Mononuclear cell (primary cell): Measurements from ENCODE around the gene PRSS57. TPM values are rescaled to one million over a fixed set of nuclear protein-coding genes. Genes with fewer than 3 reads are reported as not detected.
"Not testable (repeated sequence)": the region's sequence is repeated elsewhere in the genome, so short reads cannot be mapped to it uniquely, and the experiment has no call there.

Source experiments
- H3K27me3 ChIP-seq: 2 replicates; pipeline ENCODE4 v1.6.0; 2011; ENCODE audit warnings: low read length, control low read depth; ENCODE audit not compliant: insufficient read depth
- H3K4me1 ChIP-seq: 2 replicates; pipeline ENCODE4 v1.5.1; 2011; ENCODE audit warnings: mild to moderate bottlenecking, low read length, control low read depth; ENCODE audit not compliant: insufficient read depth
- H3K4me3 ChIP-seq: 2 replicates; pipeline ENCODE4 v1.5.1; 2011; ENCODE audit warnings: mild to moderate bottlenecking, low read length, moderate library complexity
- H3K9me3 ChIP-seq: 2 replicates; pipeline ENCODE4 v1.5.1; 2011; ENCODE audit warnings: low read depth, mild to moderate bottlenecking, control low read depth, low read length
- total RNA-seq: library from RNA; depleted of rRNA; stranded (reverse); fragments of >200 nt; gene quantifications from one replicate; pipeline ENCODE4 v1.2.3, GENCODE V29; 2012

Gene PRSS57
- total RNA-seq, 1 donor, result 5.4 TPM

- Histone ChIP-seq H3K27me3 (peaks cover 8% of the 10 kb centered on the region), H3K4me3 (no peak overlapping the region), H3K4me1 (no peaks in the 10 kb centered on the region), H3K9me3 (no peaks in the 10 kb centered on the region)
These were observed 14.8 kb upstream of the PRSS57 start for GRCh38 chr19:709965-710571.

DNA sequence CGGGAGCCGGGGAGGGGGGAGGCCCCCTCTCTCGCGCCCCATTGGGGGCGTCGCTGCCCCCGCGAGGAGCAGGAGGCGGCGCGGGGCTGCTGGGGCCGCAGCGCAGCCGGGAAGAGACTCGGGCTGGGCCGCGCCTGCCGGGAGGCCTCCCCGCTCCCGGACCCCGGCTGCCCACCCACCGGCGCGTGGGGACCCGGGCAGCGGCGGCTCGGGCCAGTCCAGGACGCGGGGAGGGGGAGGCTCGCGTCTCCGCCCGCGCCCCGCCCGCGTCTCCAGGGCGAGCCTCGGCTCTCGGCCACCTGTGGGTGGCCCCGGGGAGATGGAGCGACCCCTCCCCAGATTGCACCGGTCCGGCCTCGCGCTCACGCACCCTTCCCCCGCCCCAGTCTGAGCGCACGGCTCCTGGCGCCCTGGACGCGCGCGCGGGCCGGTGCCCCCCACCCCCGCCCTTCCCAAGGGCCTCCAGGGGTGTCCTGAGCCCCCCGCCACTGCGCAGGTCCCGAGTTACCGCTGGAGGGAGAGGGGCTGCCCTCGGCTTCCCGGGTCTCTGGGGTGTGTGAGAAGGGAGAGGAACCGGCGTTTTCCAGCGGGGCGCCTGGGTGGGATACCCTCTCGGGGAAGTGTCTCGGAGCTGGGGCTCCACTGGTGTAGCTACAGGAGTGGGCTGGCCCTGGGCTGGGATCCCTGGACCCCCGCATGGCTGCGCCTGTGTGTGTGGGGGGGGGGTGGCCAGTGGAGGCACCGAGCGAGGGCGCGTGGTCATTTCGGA lies 14.1 kb upstream of the PRSS57 start:
- H3K4me3 ChIP-seq, result no peak overlapping the region
- H3K27me3 ChIP-seq, result peaks cover 8% of the 10 kb centered on the region
- H3K9me3 ChIP-seq, result no peaks in the 10 kb centered on the region
- H3K4me1 ChIP-seq, result peaks cover 4% of the 10 kb centered on the region

DNA sequence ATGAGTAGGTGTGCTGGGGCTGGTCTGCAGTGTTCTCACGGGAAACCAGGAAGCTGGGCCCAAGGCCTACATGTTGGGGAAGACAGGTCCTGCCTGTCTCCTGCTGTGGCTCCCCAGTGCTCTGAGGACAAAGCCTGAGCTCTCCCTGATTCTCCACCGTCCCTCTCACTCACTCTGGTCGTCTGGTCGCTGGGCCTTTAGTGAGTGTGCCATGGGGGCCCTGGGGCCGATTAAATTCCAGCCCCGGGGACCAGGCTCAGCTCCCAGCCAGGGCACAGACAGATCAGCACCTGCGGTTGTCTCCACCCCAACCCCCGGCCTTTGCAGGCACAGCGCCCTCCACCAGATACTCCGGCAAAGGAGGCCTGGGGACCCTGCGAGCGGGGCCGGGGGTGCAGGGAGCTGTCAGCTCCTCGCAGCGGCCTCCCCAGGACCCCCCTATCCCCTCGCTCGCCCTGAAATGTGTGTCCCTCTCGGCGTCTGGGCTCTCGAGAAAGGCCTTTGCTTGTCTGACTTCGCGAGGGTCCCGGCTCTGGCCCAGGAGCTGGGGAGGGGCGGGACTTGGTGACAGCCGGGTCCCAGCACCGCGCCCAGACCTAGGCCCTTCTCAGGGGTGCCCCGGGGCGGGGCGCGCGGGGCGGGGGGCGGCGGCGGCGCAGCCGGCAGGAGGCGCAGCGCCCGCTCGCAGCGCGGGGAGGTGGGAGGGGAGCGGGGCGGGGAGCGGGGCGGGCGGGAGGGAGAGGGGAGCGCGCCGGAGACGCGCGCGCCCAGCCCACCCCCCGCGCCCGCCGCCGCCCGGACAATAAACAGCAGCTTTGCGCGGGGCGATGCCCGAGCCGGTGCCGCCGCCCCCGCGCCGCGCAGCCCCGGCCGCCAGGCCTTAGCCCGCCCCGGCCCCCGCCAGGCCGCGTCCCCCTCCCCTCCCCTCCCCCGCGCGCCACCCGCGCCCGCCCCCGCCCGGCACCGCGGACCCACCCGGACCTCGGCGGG lies 13.2 kb upstream of the PRSS57 start, which contains the start of gene PALM:
PALM (plus strand) TSS at position 782 of the 990 bp plus-strand sequence. CDS start 212 bp downstream, outside the sequence.
- H3K4me1 ChIP-seq, result peaks cover 6% of the 10 kb centered on the region
- H3K9me3 ChIP-seq, result no peaks in the 10 kb centered on the region
- H3K27me3 ChIP-seq, result peaks cover 8% of the 10 kb centered on the region
- H3K4me3 ChIP-seq, result no peak within 1 kb of the TSS

- Histone ChIP-seq H3K27me3 (peaks cover 8% of the 10 kb centered on the region), H3K9me3 (no peaks in the 10 kb centered on the region), H3K4me3 (no peak overlapping the region), H3K4me1 (peaks cover 31% of the 10 kb centered on the region)
These were observed 9.1 kb upstream of the PRSS57 start for GRCh38 chr19:704447-704741.

- H3K27me3 ChIP-seq, result peaks cover 8% of the 10 kb centered on the region
- H3K4me3 ChIP-seq, result peak overlapping the region; percentile 34
- no peaks in the 10 kb centered on the region for H3K9me3 ChIP-seq
- H3K4me1 ChIP-seq, result peaks cover 37% of the 10 kb centered on the region
These were observed 8.6 kb upstream of the PRSS57 start for GRCh38 chr19:703651-704446.

DNA sequence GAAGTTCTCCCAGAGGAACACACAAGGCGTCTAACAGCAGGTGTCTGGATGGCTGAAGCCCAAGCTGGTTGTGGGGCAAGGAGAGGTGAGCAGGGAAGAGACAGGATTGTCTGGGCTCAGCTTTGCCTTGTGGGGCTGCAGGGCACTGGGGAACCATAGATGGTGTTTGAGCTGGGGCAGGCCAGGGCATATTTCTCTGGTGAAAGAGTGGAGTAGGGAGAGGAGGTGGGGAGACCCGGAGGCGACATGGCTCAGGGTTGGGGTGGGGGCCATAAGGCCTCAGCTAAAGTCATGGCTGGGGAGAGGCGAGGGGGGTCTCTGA lies 8.0 kb upstream of the PRSS57 start:
- peak overlapping the region; percentile 34 for H3K4me3 ChIP-seq
- H3K4me1 ChIP-seq, result peaks cover 41% of the 10 kb centered on the region
- H3K27me3 ChIP-seq, result peaks cover 6% of the 10 kb centered on the region

GRCh38 chr19:702847-703246 lies 7.6 kb upstream of the PRSS57 start:
- not testable (repeated sequence) for H3K9me3 ChIP-seq, H3K27me3 ChIP-seq
- peak overlapping the region; percentile 34 for H3K4me3 ChIP-seq
- peaks cover 45% of the 10 kb centered on the region for H3K4me1 ChIP-seq

More for the DNA sequence above, 8.0 kb upstream of the PRSS57 start:
- no peaks in the 10 kb centered on the region for H3K9me3 ChIP-seq

- H3K9me3 ChIP-seq, H3K27me3 ChIP-seq, H3K4me3 ChIP-seq: not testable (repeated sequence)
- H3K4me1 ChIP-seq, result peaks cover 67% of the 10 kb centered on the region
These were observed 4.6 kb upstream of the PRSS57 start for GRCh38 chr19:699885-700284.

GRCh38 chr19:698529-698928 lies 3.3 kb upstream of the PRSS57 start:
- peaks cover 65% of the 10 kb centered on the region for H3K4me1 ChIP-seq
- H3K27me3 ChIP-seq, H3K9me3 ChIP-seq, H3K4me3 ChIP-seq: not testable (repeated sequence)

DNA sequence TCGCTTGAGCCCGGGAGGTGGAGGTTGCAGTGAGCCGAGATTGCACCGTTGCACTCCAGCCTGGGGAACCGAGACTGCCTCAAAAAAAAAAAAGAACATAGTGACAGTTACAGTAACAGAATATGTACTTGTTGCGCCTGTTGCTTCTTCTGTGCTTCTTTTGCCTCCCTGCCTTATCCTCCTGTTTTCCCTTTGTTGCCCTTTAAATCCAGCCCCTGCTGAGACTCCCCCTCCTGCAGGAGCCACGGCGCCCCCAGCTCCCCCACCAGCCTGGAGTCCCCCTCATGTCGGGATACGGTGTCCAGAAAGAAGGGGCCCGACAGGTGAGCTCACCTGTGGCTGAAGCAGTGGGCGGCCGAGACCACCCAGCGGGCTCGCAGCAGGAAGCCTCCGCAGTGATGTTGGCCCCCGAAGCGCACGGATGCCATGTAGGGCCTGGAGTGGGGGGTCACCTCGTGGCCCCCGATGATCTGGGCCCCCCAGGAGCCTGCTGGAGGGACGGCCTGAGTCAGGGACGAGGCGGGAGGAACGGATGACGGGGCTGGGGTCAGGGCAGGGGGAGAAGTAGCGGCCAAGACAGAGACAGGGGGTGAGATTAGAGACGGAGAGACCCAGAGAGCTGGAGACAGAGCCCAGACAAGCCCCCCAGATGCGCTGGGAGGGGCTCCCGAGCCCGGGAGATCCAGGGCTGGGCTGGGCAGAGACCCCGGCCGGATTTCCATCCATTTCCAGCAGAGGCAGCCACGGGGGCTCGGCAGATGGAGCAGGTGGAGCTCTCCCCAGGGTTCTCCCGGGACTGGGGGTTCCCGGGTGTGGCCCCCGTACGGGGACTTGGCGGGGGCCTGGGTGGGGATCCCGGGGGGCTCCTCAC lies 536 bp downstream of the PRSS57 start:
- Histone ChIP-seq H3K4me3 (no peak overlapping the region), H3K4me1 (peaks cover 43% of the 10 kb centered on the region), H3K27me3 (no peaks in the 10 kb centered on the region), H3K9me3 (no peaks in the 10 kb centered on the region)

- Histone ChIP-seq H3K4me3 (no peak overlapping the region), H3K4me1 (peaks cover 6% of the 10 kb centered on the region), H3K27me3 (no peaks in the 10 kb centered on the region), H3K9me3 (no peaks in the 10 kb centered on the region)
These were observed 5.0 kb downstream of the PRSS57 start for GRCh38 chr19:690203-690602.

GRCh38 chr19:688992-689391 lies 6.3 kb downstream of the PRSS57 start:
- Histone ChIP-seq H3K4me3 (no peak overlapping the region), H3K9me3 (no peaks in the 10 kb centered on the region), H3K4me1 (no peaks in the 10 kb centered on the region), H3K27me3 (no peaks in the 10 kb centered on the region)

DNA sequence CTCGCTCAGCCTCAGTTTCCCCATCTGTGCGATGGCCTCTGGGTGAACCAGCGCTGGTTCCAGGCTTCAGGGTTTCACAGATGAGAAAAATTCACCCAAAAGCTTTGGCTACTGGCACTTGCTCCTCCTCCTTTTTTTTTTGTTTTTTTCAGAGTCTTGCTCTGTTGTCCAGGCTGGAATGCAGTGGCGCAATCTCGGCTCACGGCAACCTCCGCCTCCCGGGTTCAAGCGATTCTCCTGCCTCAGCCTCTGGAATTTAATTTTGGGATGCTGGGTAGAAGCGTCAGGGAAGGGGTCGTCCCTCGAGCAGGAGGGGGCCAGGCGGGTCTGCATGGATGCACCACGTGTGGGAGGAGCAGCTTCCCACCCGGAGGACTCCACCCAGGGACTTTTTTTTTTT lies 7.0 kb downstream of the PRSS57 start:
- Histone ChIP-seq H3K4me3 (no peak overlapping the region), H3K27me3 (no peaks in the 10 kb centered on the region), H3K9me3 (no peaks in the 10 kb centered on the region), H3K4me1 (no peaks in the 10 kb centered on the region)
